ENCODE data around the gene SMIM13. TPM values are rescaled to one million over a fixed set of nuclear protein-coding genes. Genes with fewer than 3 reads are reported as not detected.

Gene SMIM13
- total and polyA plus RNA-seq, 2 donors from 2014 or later = 4.0 to 6.6 TPM

GRCh38 chr6:11044712-11045167 is 48.9 kb upstream of the SMIM13 start:
- peak overlapping the region in 2 of 3 donors; percentile 14 to 35 for H3K4me3 ChIP-seq (ENCODE audit: low read length in 3 of 3)
- TF ChIP-seq, protein P1, sequence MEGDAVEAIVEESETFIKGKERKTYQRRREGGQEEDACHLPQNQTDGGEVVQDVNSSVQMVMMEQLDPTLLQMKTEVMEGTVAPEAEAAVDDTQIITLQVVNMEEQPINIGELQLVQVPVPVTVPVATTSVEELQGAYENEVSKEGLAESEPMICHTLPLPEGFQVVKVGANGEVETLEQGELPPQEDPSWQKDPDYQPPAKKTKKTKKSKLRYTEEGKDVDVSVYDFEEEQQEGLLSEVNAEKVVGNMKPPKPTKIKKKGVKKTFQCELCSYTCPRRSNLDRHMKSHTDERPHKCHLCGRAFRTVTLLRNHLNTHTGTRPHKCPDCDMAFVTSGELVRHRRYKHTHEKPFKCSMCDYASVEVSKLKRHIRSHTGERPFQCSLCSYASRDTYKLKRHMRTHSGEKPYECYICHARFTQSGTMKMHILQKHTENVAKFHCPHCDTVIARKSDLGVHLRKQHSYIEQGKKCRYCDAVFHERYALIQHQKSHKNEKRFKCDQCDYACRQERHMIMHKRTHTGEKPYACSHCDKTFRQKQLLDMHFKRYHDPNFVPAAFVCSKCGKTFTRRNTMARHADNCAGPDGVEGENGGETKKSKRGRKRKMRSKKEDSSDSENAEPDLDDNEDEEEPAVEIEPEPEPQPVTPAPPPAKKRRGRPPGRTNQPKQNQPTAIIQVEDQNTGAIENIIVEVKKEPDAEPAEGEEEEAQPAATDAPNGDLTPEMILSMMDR (IDR thresholded peaks at IDR 0.05; ENCODE audit: borderline replicate concordance, extremely low read depth, insufficient read depth) = no peak
- H3K4me1 ChIP-seq (ENCODE audit: control insufficient read depth in 2 of 3, insufficient read depth in 2 of 3, low read depth in 1 of 3, low read length in 3 of 3) = peaks cover 0 to 2% (median 0%) of the 10 kb centered on the region in 3 donors
- H3K27me3 ChIP-seq (ENCODE audit: control insufficient read depth, insufficient read depth, low read length) = no peaks in the 10 kb centered on the region
- no peaks in the 10 kb centered on the region for H3K36me3 ChIP-seq (ENCODE audit: control insufficient read depth in 2 of 3, insufficient read depth in 3 of 3, low read length in 3 of 3)
- no peak overlapping the region for H3K27ac ChIP-seq (ENCODE audit: low read depth in 2 of 2, low read length in 2 of 2)
- DNase-seq = peak in 1 of 5 donors; percentile 11
- H3K9ac ChIP-seq (ENCODE audit: low read length in 3 of 3) = no peak overlapping the region
- intact Hi-C loops (cut with DNase I) = no loop called here
- no peak for FAIRE-seq
- H3K9me3 ChIP-seq (ENCODE audit: control insufficient read depth in 2 of 3, insufficient read depth in 1 of 3, low read length in 3 of 3) = no peaks in the 10 kb centered on the region

GRCh38 chr6:11050731-11051130 is 42.9 kb upstream of the SMIM13 start:
- no peaks in the 10 kb centered on the region for H3K9me3 ChIP-seq (ENCODE audit: control insufficient read depth in 2 of 3, insufficient read depth in 1 of 3, low read length in 3 of 3)
- H3K9ac ChIP-seq (ENCODE audit: low read length in 3 of 3) = no peak overlapping the region
- H3K27me3 ChIP-seq (ENCODE audit: control insufficient read depth, insufficient read depth, low read length) = no peaks in the 10 kb centered on the region
- DNase-seq (no peak), FAIRE-seq (no peak)
- TF ChIP-seq, protein P1 (IDR thresholded peaks at IDR 0.05; ENCODE audit: borderline replicate concordance, extremely low read depth, insufficient read depth) = no peak
- intact Hi-C loops (cut with DNase I) = no loop called here
- H3K27ac ChIP-seq (ENCODE audit: low read depth in 2 of 2, low read length in 2 of 2) = no peak overlapping the region
- no peaks in the 10 kb centered on the region for H3K36me3 ChIP-seq (ENCODE audit: control insufficient read depth in 2 of 3, insufficient read depth in 3 of 3, low read length in 3 of 3)
- no peak overlapping the region for H3K4me3 ChIP-seq (ENCODE audit: low read length in 3 of 3)
- no peaks in the 10 kb centered on the region for H3K4me1 ChIP-seq (ENCODE audit: control insufficient read depth in 2 of 3, insufficient read depth in 2 of 3, low read depth in 1 of 3, low read length in 3 of 3)

DNA sequence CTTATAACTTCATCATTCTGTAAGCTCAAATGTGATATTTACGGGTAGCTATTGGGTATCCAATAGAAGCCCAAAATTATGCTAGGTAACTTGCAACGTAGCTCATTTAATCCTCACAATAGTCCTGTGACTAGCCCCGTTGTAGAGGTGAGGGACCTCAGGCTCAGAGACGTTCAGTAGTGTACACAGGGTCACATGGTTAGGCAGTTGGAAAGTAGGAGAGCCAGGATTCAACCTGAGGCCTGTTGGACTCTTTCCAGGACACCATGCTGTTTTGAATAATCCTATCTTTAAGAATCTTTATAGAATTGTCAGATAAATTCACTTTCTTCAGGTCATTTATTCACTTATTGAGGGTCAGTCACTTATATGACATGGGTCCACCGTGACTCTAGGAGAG is 40.3 kb upstream of the SMIM13 start:
- H3K36me3 ChIP-seq (ENCODE audit: control insufficient read depth in 2 of 3, insufficient read depth in 3 of 3, low read length in 3 of 3) = no peaks in the 10 kb centered on the region
- intact Hi-C loops (cut with DNase I) = no loop called here
- H3K27me3 ChIP-seq (ENCODE audit: control insufficient read depth, insufficient read depth, low read length) = no peaks in the 10 kb centered on the region
- no peak overlapping the region for H3K9ac ChIP-seq (ENCODE audit: low read length in 3 of 3)
- H3K4me1 ChIP-seq (ENCODE audit: control insufficient read depth in 2 of 3, insufficient read depth in 2 of 3, low read depth in 1 of 3, low read length in 3 of 3) = no peaks in the 10 kb centered on the region
- FAIRE-seq = no peak
- H3K9me3 ChIP-seq (ENCODE audit: control insufficient read depth in 2 of 3, insufficient read depth in 1 of 3, low read length in 3 of 3) = no peaks in the 10 kb centered on the region
- no peak overlapping the region for H3K4me3 ChIP-seq (ENCODE audit: low read length in 3 of 3)
- no peak overlapping the region for H3K27ac ChIP-seq (ENCODE audit: low read depth in 2 of 2, low read length in 2 of 2)
- DNase-seq = no peak
- TF ChIP-seq, protein P1 (IDR thresholded peaks at IDR 0.05; ENCODE audit: borderline replicate concordance, extremely low read depth, insufficient read depth) = no peak

DNA sequence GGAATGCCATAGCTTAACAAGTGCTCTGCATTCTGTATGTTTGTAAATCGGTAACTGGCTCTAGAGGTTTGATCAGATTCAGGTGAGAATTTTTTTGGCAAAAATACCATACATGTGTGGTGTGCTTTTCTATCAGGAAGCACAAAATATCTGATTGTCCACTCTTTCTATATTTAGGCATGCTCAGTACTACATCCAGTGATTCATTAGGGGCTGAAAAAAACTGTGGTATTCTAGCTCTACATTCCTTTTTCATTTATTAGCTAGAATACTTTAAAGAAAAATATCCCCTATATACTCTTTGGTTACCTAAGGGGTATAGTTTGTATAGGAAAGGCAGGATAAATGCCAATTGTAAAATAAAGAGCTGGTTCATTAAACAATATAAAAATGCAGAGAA is 38.9 kb upstream of the SMIM13 start:
- TF ChIP-seq, protein P1 (IDR thresholded peaks at IDR 0.05; ENCODE audit: borderline replicate concordance, extremely low read depth, insufficient read depth) = no peak
- no peaks in the 10 kb centered on the region for H3K36me3 ChIP-seq (ENCODE audit: control insufficient read depth in 2 of 3, insufficient read depth in 3 of 3, low read length in 3 of 3)
- no peaks in the 10 kb centered on the region for H3K9me3 ChIP-seq (ENCODE audit: control insufficient read depth in 2 of 3, insufficient read depth in 1 of 3, low read length in 3 of 3)
- no peaks in the 10 kb centered on the region for H3K27me3 ChIP-seq (ENCODE audit: control insufficient read depth, insufficient read depth, low read length)
- no peak for DNase-seq
- H3K4me1 ChIP-seq (ENCODE audit: control insufficient read depth in 2 of 3, insufficient read depth in 2 of 3, low read depth in 1 of 3, low read length in 3 of 3) = no peaks in the 10 kb centered on the region
- no peak for FAIRE-seq
- no peak overlapping the region for H3K4me3 ChIP-seq (ENCODE audit: low read length in 3 of 3)
- no peak overlapping the region for H3K9ac ChIP-seq (ENCODE audit: low read length in 3 of 3)
- intact Hi-C loops (cut with DNase I) = no loop called here
- no peak overlapping the region for H3K27ac ChIP-seq (ENCODE audit: low read depth in 2 of 2, low read length in 2 of 2)

Data from kidney (tissue), 14 donors.